Osteoblast (primary cell): ENCODE measurements around the gene NKAIN2. TPM values are rescaled to one million over a fixed set of nuclear protein-coding genes. Genes with fewer than 3 reads are reported as not detected.

ENCODE experiments used
- DNase-seq: peaks from one replicate; pipeline ENCODE4 v3.0.0; 2011; ENCODE audit warnings: low spot score, mixed read lengths; ENCODE audit not compliant: insufficient read length; ENCODE audit errors: missing footprints
- H2AFZ ChIP-seq: 2 replicates; pipeline ENCODE4 v1.6.0; 2011; ENCODE audit warnings: mild to moderate bottlenecking, low read length
- H3K27ac ChIP-seq: 2 replicates; pipeline ENCODE4 v1.5.1; 2011; ENCODE audit warnings: mild to moderate bottlenecking, low read depth, low read length, moderate library complexity
- H3K27me3 ChIP-seq: 2 replicates; pipeline ENCODE4 v1.6.0; 2012; ENCODE audit warnings: mild to moderate bottlenecking, control low read depth, inconsistent platforms, low read length, moderate library complexity; ENCODE audit not compliant: insufficient read depth
- H3K36me3 ChIP-seq: 2 replicates; pipeline ENCODE4 v1.5.1; 2011; ENCODE audit warnings: mild to moderate bottlenecking, low read length, control low read depth, moderate library complexity; ENCODE audit not compliant: insufficient read depth
- H3K4me1 ChIP-seq: 2 replicates; pipeline ENCODE4 v1.5.1; 2011; ENCODE audit warnings: mild to moderate bottlenecking, low read length, control low read depth, moderate library complexity; ENCODE audit not compliant: insufficient read depth
- H3K4me2 ChIP-seq: 2 replicates; pipeline ENCODE4 v1.6.0; 2011; ENCODE audit warnings: mild to moderate bottlenecking, low read length; ENCODE audit not compliant: insufficient read depth
- H3K4me3 ChIP-seq: fragments of 200-600 bp; sonication (generic); 3 replicates; pipeline ENCODE4 v1.5.1; 2012; ENCODE audit warnings: mild to moderate bottlenecking, low read length, inconsistent platforms; ENCODE audit not compliant: insufficient read depth
- H3K79me2 ChIP-seq: 2 replicates; pipeline ENCODE4 v1.6.0; 2012; ENCODE audit warnings: mild to moderate bottlenecking, low read length, control low read depth, inconsistent platforms; ENCODE audit not compliant: insufficient read depth
- H3K9me3 ChIP-seq: 2 replicates; pipeline ENCODE4 v1.5.1; 2011; ENCODE audit warnings: low read depth, low read length, control low read depth
- H4K20me1 ChIP-seq: 2 replicates; pipeline ENCODE4 v1.6.0; 2012; ENCODE audit warnings: mild to moderate bottlenecking, low read length, control low read depth; ENCODE audit not compliant: insufficient read depth
- CTCF ChIP-seq: IDR thresholded peaks from 2 replicates; pipeline ENCODE4 v1.5.1; 2011; ENCODE audit warnings: mild to moderate bottlenecking, low read depth, low read length, moderate library complexity; ENCODE audit errors: extremely low read depth
- total RNA-seq: library from RNA; depleted of rRNA; stranded (reverse); fragments of >200 nt; gene quantifications from 2 replicates; pipeline ENCODE4 v1.2.3, GENCODE V29; 2012

Gene NKAIN2
- total RNA-seq, 1 donor = under 0.01 TPM

DNA sequence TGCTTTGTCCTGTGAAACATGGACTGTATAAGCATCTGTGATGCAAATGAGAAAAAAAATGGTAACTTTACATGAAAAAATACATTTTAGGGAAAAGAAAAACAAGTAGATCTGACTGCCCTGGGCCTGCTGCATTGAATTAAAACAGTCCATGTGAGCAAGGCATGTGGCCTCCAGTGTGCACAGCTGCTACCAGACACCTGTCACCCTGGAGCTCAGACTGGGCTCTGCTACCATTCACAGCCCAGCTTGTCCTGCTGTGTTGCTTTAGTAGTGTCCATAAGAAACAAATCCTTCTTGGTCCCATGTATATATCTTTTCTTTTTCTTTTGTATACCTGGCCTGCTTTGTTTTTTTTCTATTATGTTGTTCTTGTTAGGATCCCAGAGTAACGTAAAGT lies 315.9 kb downstream of the NKAIN2 start:
- no peaks in the 10 kb centered on the region for H3K27me3 ChIP-seq
- H3K27ac ChIP-seq = no peak overlapping the region
- no peak overlapping the region for H3K4me2 ChIP-seq
- no peaks in the 10 kb centered on the region for H3K36me3 ChIP-seq
- no peaks in the 10 kb centered on the region for H4K20me1 ChIP-seq
- H3K4me1 ChIP-seq = no peaks in the 10 kb centered on the region
- H2AFZ ChIP-seq = no peak overlapping the region
- no peaks in the 10 kb centered on the region for H3K79me2 ChIP-seq
- no peaks in the 10 kb centered on the region for H3K9me3 ChIP-seq
- DNase-seq = no peak
- no peak for TF ChIP-seq CTCF
- H3K4me3 ChIP-seq = no peak overlapping the region

GRCh38 chr6:124123617-124124209 lies 320.0 kb downstream of the NKAIN2 start:
- Histone ChIP-seq H3K36me3 (no peaks in the 10 kb centered on the region), H3K4me3 (no peak overlapping the region), H4K20me1 (no peaks in the 10 kb centered on the region), H3K27me3 (no peaks in the 10 kb centered on the region), H3K4me1 (no peaks in the 10 kb centered on the region), H3K4me2 (no peak overlapping the region), H3K79me2 (no peaks in the 10 kb centered on the region), H3K9me3 (no peaks in the 10 kb centered on the region), H3K27ac (no peak overlapping the region), H2AFZ (no peak overlapping the region)
- no peak for TF ChIP-seq CTCF
- DNase-seq = no peak

DNA sequence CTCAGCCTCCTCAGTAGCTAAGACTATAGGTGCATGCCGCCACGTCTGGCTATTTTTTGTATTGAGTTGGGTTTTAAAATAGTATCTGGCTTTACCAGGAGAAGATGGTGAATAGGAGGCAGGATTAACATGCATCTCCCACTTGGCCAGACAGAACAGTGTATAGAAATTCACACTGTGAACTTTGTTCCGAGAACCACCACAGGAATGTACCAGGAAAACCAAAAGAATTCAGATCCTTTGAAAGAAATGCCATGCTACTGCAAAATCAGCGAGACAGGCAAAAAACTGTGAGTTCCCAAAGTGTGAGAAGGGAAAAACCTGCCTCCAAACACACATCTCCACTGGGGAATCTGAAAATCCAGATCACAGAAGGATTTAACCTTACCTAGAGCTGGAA lies 327.6 kb downstream of the NKAIN2 start:
- no peak overlapping the region for H3K4me2 ChIP-seq
- H3K4me3 ChIP-seq = no peak overlapping the region
- H3K27ac ChIP-seq = no peak overlapping the region
- H3K79me2 ChIP-seq = no peaks in the 10 kb centered on the region
- H2AFZ ChIP-seq = no peak overlapping the region
- no peak for TF ChIP-seq CTCF
- DNase-seq = no peak
- H3K27me3 ChIP-seq = no peaks in the 10 kb centered on the region
- no peaks in the 10 kb centered on the region for H3K9me3 ChIP-seq
- no peaks in the 10 kb centered on the region for H3K36me3 ChIP-seq
- H4K20me1 ChIP-seq = no peaks in the 10 kb centered on the region
- no peaks in the 10 kb centered on the region for H3K4me1 ChIP-seq

GRCh38 chr6:124131779-124132178 lies 328.1 kb downstream of the NKAIN2 start:
- Histone ChIP-seq H3K36me3 (no peaks in the 10 kb centered on the region), H3K79me2 (no peaks in the 10 kb centered on the region), H2AFZ (no peak overlapping the region), H3K4me2 (no peak overlapping the region), H3K27ac (no peak overlapping the region), H3K4me3 (no peak overlapping the region), H3K4me1 (no peaks in the 10 kb centered on the region), H3K27me3 (no peaks in the 10 kb centered on the region), H3K9me3 (no peaks in the 10 kb centered on the region), H4K20me1 (no peaks in the 10 kb centered on the region)
- no peak for TF ChIP-seq CTCF
- DNase-seq = no peak
